HL-60/S4 (cell line): ENCODE results near the gene TSEN34.
"Not testable (repeated sequence)": the region's sequence is repeated elsewhere in the genome, so short reads cannot be mapped to it uniquely, and the experiment has no call there.

ENCODE experiments used
- in situ Hi-C: fragments of 300-500 bp; cut with MboI; formaldehyde crosslinking; loops from 2 replicates; pipeline ENCODE4 v1.14.3; 2022; ENCODE audit warnings: low sequenced_read_pairs

The TSEN34 gene

GRCh38 chr19:54231077-54231931, 40.2 kb downstream of the TSEN34 start:
- in situ Hi-C loops, result no loop called here

GRCh38 chr19:54233941-54234340, 42.8 kb downstream of the TSEN34 start:
- in situ Hi-C loops, result no loop called here

DNA sequence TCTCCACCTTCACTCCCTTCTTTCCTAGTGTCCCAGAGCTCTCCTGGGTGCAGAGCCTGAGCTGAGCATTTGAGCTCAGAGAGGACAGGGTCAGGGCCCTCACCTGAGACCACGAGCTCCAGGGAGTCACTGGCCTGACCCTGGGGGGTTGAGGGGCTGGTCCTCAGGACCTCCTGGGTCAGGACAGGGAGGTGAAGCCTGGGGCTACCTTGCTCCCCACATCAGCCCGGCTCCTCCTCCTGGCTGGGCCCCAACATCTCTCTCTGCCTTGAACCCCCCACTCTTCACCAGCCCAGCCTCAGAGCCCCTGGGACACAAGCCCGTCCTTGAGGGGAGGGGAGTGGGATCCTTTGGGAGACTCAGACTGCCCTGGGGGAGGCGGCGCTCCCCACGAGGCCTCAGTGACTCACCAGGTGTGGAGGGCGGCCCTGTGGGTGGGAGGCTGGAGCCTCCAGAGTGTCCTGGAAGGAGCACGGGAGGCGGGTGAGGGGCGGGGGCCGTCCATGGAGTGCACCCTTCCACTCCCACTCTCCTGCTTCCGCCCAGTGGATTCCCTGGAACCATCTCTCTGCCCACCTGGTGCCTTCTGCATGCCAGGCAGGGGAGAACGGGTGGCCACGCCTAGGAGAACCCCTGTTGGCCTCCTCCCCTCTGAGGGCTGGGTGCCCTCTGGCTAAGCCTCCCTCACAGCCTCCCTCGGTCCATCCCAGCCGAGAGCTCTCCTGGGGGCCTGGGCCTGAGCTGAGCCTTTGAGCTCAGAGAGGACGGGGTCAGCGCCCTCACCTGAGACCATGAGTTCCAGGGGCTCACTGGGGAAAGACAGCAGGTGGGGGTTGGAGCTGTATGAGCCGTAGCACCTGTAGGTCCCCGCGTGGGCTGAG, 48.6 kb downstream of the TSEN34 start:
- in situ Hi-C loops, result not testable (repeated sequence)

DNA sequence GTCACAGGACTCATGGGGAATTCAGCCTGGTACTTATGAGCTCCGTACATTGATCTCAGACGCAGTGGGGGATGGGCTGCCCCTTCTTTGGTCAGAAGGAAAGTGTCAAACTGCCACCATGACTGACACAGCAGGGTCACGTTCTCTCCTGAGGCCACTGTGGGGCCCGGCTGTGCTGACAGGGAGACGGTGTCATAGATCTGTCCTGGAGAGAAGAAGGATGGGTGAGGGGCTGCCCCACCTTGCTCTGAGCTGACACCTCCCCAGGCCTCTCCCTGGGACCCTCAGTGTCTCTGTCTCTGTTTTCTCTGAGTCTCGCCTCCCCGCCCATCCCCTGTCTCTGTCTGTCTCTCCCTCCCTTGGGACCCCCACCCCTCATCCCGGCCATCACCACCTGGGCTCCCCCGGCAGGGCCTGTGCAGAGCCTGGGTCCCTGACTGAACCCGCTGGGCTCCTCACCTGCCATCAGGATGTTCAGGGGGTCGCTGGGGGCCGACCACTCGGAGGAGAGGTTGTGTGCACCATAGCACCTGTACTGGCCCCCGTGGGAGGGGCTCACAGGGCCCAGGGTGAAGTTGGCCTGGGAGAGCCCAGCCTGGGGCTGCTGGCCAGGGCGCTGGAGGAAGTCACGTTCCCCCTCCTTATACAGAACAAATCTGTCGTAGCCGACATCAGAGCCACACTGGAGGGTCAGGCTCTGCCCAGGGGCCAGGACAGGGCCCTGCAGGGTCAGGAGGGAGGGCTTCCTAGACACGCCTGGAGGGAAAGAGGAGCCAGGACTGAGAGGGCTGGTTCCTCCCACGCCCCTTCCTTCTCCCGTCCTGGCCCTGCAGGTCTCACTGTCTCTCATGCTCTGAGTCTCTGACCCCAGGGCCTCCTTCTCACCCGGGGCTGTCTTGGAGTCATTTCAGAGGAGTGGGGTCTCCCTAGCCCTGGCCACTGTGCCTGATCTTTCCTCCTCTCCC, 49.5 kb downstream of the TSEN34 start:
- in situ Hi-C loops, result not testable (repeated sequence)

- in situ Hi-C loops, result not testable (repeated sequence)
Observed at GRCh38 chr19:54242234-54242633, 51.1 kb downstream of the TSEN34 start.

GRCh38 chr19:54242646-54243045, 51.5 kb downstream of the TSEN34 start, which contains the start of gene LILRA6:
LILRA6 (minus strand) TSS chr19:54242790.
- in situ Hi-C loops, result not testable (repeated sequence)

GRCh38 chr19:54243809-54244208, 52.7 kb downstream of the TSEN34 start:
- in situ Hi-C loops, result not testable (repeated sequence)
